ENCODE data around the gene CTSZ.
"Not testable (repeated sequence)": the region's sequence is repeated elsewhere in the genome, so short reads cannot be mapped to it uniquely, and the experiment has no call there.

CTSZ gene

GRCh38 chr20:59006864-59007664, at the start of gene CTSZ:
Gene CTSZ, minus strand, starts transcription at chr20:59007254. Its CDS starts 126 bp downstream, at chr20:59007128.
- DNase-seq (ENCODE audit: low read depth): no peak

GRCh38 chr20:59055302-59055701, 48.2 kb upstream of the CTSZ start:
- no peak for DNase-seq (ENCODE audit: low read depth)

GRCh38 chr20:59051666-59052185, 44.7 kb upstream of the CTSZ start:
- DNase-seq (ENCODE audit: low read depth): no peak

- DNase-seq (ENCODE audit: low read depth): no peak
Measured at GRCh38 chr20:59050437-59050836, 43.4 kb upstream of the CTSZ start.

- DNase-seq (ENCODE audit: low read depth): no peak
Measured at GRCh38 chr20:59048681-59049030, 41.6 kb upstream of the CTSZ start.

- no peak for DNase-seq (ENCODE audit: low read depth)
Measured at GRCh38 chr20:59047938-59048680, 41.1 kb upstream of the CTSZ start.

GRCh38 chr20:59046862-59047261, 39.8 kb upstream of the CTSZ start:
- no peak for DNase-seq (ENCODE audit: low read depth)

GRCh38 chr20:59044796-59045195, 37.7 kb upstream of the CTSZ start:
- DNase-seq (ENCODE audit: low read depth): no peak

GRCh38 chr20:59044295-59044694, 37.2 kb upstream of the CTSZ start:
- DNase-seq (ENCODE audit: low read depth): no peak

GRCh38 chr20:59043698-59044097, 36.6 kb upstream of the CTSZ start:
- no peak for DNase-seq (ENCODE audit: low read depth)

- DNase-seq (ENCODE audit: low read depth): peak; percentile 83
Measured at GRCh38 chr20:59042796-59043631, 36.0 kb upstream of the CTSZ start.

GRCh38 chr20:59042151-59042795, 35.2 kb upstream of the CTSZ start, which contains the start of gene PRELID3B:
Gene PRELID3B, minus strand, starts transcription at chr20:59042786. Its CDS starts 56 bp downstream, at chr20:59042730.
- DNase-seq (ENCODE audit: low read depth): no peak

- not testable (repeated sequence) for DNase-seq (ENCODE audit: low read depth)
Measured at GRCh38 chr20:59041487-59041886, 34.4 kb upstream of the CTSZ start.

- no peak for DNase-seq (ENCODE audit: low read depth)
Measured at GRCh38 chr20:59040667-59041066, 33.6 kb upstream of the CTSZ start.

- no peak for DNase-seq (ENCODE audit: low read depth)
Measured at GRCh38 chr20:59039233-59039632, 32.2 kb upstream of the CTSZ start.

GRCh38 chr20:59037386-59037785, 30.3 kb upstream of the CTSZ start:
- DNase-seq (ENCODE audit: low read depth): no peak

- no peak for DNase-seq (ENCODE audit: low read depth)
Measured at GRCh38 chr20:59035381-59035780, 28.3 kb upstream of the CTSZ start.

- DNase-seq (ENCODE audit: low read depth): no peak
Measured at GRCh38 chr20:59033616-59034165, 26.6 kb upstream of the CTSZ start.

GRCh38 chr20:59033093-59033492, 26.0 kb upstream of the CTSZ start:
- DNase-seq (ENCODE audit: low read depth): no peak

- DNase-seq (ENCODE audit: low read depth): no peak
Measured at GRCh38 chr20:59032713-59033059, 25.6 kb upstream of the CTSZ start.

- peak; percentile 86 for DNase-seq (ENCODE audit: low read depth)
Measured at GRCh38 chr20:59032023-59032712, 25.1 kb upstream of the CTSZ start, which contains the start of gene ATP5F1E. Gene ATP5F1E, minus strand, starts transcription at chr20:59032335. Its CDS starts 84 bp downstream, at chr20:59032251.
